Body of pancreas (tissue), 4 donors: ENCODE results near the gene TSPEAR.

Experiments
- POLR2A ChIP-seq, 3 donors: fragments of 450-650 bp; IDR thresholded peaks; one replicate each; pipeline ENCODE4 v1.6.1; 2016; ENCODE audit warnings: antibody characterized with exemption in 3 of 3, mild to moderate bottlenecking in 2 of 3
- TF ChIP-seq, protein P1 (sequence below), 7 experiments: fragments of 450-650 bp in 4 of 7; fragments of 200-600 bp in 3 of 7; sonication (generic) in 3 of 7; IDR thresholded peaks; one replicate each; pipeline ENCODE4 v1.5.1; 2016 to 2019; ENCODE audit warnings: antibody characterized with exemption in 7 of 7

DNA sequence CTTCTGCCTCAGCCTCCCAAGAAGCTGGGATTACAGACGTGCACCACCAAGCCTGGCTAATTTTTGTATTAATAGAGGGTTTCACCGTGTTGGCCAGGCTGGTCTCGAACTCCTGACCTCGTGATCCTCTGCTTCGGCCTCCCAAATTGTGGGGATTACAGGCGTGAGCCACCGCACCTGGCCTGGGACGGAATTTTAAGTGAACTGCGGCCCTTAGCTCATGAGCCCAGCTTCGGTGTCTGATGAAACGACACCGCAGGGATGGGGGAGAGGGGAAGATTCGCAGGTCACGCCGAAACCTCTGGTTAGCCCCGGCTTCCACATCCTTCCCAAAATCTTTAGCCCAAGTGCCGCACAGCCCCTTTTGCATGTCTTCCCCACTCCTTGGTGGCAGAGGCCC is 217.0 kb downstream of the TSPEAR start:
- TF ChIP-seq, protein P1, sequence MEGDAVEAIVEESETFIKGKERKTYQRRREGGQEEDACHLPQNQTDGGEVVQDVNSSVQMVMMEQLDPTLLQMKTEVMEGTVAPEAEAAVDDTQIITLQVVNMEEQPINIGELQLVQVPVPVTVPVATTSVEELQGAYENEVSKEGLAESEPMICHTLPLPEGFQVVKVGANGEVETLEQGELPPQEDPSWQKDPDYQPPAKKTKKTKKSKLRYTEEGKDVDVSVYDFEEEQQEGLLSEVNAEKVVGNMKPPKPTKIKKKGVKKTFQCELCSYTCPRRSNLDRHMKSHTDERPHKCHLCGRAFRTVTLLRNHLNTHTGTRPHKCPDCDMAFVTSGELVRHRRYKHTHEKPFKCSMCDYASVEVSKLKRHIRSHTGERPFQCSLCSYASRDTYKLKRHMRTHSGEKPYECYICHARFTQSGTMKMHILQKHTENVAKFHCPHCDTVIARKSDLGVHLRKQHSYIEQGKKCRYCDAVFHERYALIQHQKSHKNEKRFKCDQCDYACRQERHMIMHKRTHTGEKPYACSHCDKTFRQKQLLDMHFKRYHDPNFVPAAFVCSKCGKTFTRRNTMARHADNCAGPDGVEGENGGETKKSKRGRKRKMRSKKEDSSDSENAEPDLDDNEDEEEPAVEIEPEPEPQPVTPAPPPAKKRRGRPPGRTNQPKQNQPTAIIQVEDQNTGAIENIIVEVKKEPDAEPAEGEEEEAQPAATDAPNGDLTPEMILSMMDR (IDR thresholded peaks at IDR 0.05) = no peak
- no peak for TF ChIP-seq POLR2A (IDR thresholded peaks at IDR 0.05)
